Vagina (tissue), 2 donors: ENCODE measurements around the gene PCDHB12.

Experiments used
- CTCF ChIP-seq, 3 experiments: fragments of 450-650 bp in 2 of 3; fragments of 200-600 bp in 1 of 3; sonication (generic) in 1 of 3; IDR thresholded peaks; one replicate each; pipeline ENCODE4 v1.5.1; 2017 to 2019; ENCODE audit warnings: antibody characterized with exemption in 3 of 3, mild to moderate bottlenecking in 2 of 3, moderate library complexity in 2 of 3
- POLR2AphosphoS5 ChIP-seq, 2 donors: sonication (generic); formaldehyde crosslinking; IDR thresholded peaks; one replicate each; pipeline ENCODE4 v1.9.0; 2017; ENCODE audit warnings: antibody characterized with exemption in 2 of 2, mild to moderate bottlenecking in 2 of 2, low read depth in 1 of 2; ENCODE audit not compliant: insufficient read depth in 1 of 2

DNA sequence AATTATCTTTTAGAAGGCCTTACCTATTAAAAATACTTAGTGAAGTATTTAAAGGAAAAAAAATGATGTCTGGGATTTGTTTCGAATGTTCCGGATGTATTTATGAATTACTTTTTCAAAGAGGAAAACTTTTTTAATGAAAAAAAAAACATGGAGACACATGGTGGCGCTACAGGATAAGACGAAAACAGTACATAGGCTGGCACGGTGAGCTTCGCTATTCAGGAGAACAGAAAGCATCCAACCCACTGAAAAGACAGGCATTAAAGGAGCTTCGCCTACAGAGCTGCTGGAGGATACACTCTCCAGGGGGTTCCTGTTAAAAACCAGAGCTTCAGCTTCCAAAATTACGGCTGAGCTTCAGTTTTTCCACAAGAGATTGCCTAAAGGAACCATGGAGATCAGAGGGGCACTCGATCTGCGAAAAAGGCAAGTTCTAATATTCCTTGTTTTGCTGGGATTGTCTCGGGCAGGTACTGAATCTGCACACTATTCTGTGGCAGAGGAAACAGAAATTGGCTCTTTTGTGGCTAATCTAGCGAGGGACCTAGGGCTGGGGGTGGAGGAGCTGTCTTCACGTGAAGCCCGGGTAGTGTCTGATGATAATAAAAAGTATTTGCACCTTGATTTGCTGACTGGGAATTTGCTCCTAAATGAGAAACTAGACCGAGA is 14.7 kb downstream of the PCDHB12 start, which contains the start of gene PCDHB14:
- no peak for TF ChIP-seq CTCF (IDR thresholded peaks at IDR 0.05)
- no peak for TF ChIP-seq POLR2AphosphoS5 (IDR thresholded peaks at IDR 0.05; ENCODE audit: insufficient read depth in 1 of 2, low read depth in 1 of 2)
